ENCODE results near the gene BARD1. TPM values are rescaled to one million over a fixed set of nuclear protein-coding genes. Genes with fewer than 3 reads are reported as not detected.

Gene BARD1
- 9.0 and 16.7 TPM in 2 replicates for total RNA-seq

DNA sequence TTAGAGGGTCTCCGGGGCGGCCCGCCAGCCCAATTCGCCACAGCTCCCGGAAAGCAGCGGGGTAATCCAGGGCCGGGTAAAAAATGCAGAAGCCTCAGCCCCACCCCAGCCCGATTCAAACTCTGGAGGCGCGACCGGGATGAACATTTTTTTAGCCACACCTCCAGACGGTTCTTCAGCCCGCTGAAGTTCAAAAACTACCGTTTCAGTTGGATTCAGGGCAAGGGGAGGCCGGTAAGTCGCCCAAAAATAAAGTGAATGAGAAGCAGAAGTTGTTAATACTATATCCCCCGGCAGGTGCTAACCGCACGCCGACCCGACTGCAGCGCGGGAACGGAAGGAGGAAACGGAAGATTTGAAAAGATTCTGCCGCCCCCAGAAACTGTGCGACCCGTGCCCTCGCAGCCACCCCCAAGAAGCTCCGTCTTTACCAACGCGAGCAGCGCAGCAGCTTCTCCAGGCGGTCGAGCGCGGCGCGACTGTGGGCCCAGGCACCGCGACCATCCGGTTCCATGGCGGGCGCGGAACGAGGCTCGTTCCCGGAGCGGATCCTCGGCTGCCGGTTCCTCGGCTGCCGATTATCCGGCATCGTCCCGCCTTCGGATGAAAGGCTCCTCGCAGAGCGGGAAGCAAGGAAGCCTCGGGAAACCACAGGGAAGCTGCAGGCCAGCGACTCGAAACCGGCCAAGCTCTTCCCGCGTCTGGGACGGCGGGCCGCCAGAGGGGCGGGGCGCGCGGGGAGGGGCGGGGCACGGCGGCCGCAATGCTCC, at the start of gene BARD1:
TSS of gene BARD1 (minus strand) at position 703 of the 770 bp plus-strand sequence. CDS start at position 589, 114 bp downstream.

Measured in nasal cavity respiratory epithelium epithelial cell of viscerocranial mucosa (primary cell).